ENCODE results near the gene ZBTB17. TPM values are rescaled to one million over a fixed set of nuclear protein-coding genes. Genes with fewer than 3 reads are reported as not detected.

Gene ZBTB17
- total RNA-seq, 1 experiment from 2014 or later, result 32.0 TPM

DNA sequence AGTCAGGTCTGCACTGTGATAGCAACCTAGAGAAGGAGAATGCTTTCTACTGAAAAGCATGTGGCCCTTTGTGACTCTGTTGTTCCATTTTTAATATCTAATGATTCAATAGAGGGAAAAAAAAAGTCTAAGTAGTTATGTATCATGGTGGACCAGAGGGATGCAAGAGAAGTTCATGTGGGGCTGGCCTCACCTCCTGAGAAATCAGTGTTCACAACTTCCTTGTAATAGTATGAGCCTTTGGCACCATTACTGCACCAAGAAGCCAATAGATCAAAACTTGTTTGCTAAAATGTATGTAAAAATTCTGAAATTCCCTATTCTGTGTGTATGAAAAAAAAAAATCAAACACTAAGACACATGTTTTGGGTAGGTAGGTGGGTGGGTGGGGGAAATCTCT lies 5.0 kb downstream of the ZBTB17 start (continued):
- TF ChIP-seq, protein P1, sequence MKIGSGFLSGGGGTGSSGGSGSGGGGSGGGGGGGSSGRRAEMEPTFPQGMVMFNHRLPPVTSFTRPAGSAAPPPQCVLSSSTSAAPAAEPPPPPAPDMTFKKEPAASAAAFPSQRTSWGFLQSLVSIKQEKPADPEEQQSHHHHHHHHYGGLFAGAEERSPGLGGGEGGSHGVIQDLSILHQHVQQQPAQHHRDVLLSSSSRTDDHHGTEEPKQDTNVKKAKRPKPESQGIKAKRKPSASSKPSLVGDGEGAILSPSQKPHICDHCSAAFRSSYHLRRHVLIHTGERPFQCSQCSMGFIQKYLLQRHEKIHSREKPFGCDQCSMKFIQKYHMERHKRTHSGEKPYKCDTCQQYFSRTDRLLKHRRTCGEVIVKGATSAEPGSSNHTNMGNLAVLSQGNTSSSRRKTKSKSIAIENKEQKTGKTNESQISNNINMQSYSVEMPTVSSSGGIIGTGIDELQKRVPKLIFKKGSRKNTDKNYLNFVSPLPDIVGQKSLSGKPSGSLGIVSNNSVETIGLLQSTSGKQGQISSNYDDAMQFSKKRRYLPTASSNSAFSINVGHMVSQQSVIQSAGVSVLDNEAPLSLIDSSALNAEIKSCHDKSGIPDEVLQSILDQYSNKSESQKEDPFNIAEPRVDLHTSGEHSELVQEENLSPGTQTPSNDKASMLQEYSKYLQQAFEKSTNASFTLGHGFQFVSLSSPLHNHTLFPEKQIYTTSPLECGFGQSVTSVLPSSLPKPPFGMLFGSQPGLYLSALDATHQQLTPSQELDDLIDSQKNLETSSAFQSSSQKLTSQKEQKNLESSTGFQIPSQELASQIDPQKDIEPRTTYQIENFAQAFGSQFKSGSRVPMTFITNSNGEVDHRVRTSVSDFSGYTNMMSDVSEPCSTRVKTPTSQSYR (CRISPR knock-in tag; IDR thresholded peaks at IDR 0.05), result no peak
- TF ChIP-seq SMAD4 (CRISPR knock-in tag; IDR thresholded peaks at IDR 0.05) (no peak), ZNF263 (CRISPR knock-in tag; IDR thresholded peaks at IDR 0.05; ENCODE audit: low read depth) (no peak)
- TF ChIP-seq, protein P2, sequence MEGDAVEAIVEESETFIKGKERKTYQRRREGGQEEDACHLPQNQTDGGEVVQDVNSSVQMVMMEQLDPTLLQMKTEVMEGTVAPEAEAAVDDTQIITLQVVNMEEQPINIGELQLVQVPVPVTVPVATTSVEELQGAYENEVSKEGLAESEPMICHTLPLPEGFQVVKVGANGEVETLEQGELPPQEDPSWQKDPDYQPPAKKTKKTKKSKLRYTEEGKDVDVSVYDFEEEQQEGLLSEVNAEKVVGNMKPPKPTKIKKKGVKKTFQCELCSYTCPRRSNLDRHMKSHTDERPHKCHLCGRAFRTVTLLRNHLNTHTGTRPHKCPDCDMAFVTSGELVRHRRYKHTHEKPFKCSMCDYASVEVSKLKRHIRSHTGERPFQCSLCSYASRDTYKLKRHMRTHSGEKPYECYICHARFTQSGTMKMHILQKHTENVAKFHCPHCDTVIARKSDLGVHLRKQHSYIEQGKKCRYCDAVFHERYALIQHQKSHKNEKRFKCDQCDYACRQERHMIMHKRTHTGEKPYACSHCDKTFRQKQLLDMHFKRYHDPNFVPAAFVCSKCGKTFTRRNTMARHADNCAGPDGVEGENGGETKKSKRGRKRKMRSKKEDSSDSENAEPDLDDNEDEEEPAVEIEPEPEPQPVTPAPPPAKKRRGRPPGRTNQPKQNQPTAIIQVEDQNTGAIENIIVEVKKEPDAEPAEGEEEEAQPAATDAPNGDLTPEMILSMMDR (IDR thresholded peaks at IDR 0.05), result no peak

DNA sequence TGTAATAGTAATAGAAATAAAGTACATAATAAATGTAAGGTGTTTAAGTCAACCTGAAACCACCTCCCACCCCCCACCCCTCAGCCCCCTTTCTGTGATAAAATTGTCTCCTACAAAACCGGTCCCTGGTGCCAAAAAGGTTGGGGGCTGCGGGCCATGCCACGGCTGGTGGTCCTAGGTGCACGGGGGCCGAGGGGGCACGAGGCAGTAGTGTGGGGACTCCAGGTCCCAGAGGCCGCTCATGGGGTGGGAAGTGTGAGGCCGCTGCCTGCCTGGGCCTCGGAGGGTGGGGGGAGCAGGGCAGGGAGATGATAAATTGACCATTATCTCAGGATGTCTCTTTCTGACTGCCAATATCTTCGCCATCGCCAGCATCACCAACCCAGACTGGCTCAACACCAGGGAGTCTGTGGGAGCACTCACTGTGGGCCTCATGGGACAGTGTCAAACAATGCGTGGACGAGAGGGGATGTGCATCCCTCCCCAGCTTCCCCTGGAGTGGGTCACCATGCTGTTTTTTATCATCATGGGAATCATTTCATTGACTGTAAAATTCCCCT lies 6.5 kb downstream of the ZBTB17 start:
- H3K4me1 Mint-ChIP-seq, result no peaks in the 10 kb centered on the region
- H3K9me3 Mint-ChIP-seq, result peaks cover 12% of the 10 kb centered on the region
- ATAC-seq (no peak), DNase-seq (ENCODE audit: low spot score) (no peak)
- CTCF ChIA-PET, result no interaction called here
- H3K4me3 Mint-ChIP-seq, result no peak overlapping the region
- TF ChIP-seq TP53 (CRISPR knock-in tag; IDR thresholded peaks at IDR 0.05) (no peak), ZNF263 (CRISPR knock-in tag; IDR thresholded peaks at IDR 0.05; ENCODE audit: low read depth) (no peak), NR2C2 (CRISPR knock-in tag; IDR thresholded peaks at IDR 0.05) (no peak), ZNF671 (CRISPR knock-in tag; IDR thresholded peaks at IDR 0.05) (no peak), ZNF423 (CRISPR knock-in tag; IDR thresholded peaks at IDR 0.05) (no peak), TEAD4 (CRISPR knock-in tag; IDR thresholded peaks at IDR 0.05) (no peak)
- TF ChIP-seq, protein P3, sequence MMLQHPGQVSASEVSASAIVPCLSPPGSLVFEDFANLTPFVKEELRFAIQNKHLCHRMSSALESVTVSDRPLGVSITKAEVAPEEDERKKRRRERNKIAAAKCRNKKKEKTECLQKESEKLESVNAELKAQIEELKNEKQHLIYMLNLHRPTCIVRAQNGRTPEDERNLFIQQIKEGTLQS (CRISPR knock-in tag; conservative IDR thresholded peaks at IDR 0.05), result no peak
- TF ChIP-seq, protein P2 (IDR thresholded peaks at IDR 0.05), result no peak
- H3K27ac Mint-ChIP-seq, result no peak overlapping the region
- H3K27me3 Mint-ChIP-seq (ENCODE audit: low read depth), result no peaks in the 10 kb centered on the region
- peaks cover 41% of the 10 kb centered on the region for H3K36me3 Mint-ChIP-seq
- POLR2A ChIA-PET, result no interaction called here

DNA sequence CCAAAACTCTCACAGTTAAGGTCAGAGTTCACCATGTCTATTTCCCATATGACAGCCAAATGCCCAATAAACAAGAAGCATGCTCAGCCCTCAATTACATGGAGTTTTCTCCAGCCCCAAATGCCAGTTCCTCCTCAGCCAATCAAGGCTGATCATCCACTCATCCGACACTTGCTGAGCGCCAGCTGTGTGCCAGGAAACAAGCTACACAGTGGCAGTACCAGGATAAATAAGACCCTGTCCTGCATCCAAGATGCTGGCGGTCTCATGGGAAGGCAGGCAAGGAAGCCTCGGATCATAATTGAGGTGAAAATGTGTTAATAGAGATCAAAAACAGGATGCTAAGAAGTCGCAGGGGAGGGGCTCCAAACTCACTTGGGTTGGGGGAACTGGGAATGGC lies 7.7 kb downstream of the ZBTB17 start:
- DNase-seq (ENCODE audit: low spot score) (no peak), ATAC-seq (no peak)
- Mint-ChIP-seq H3K9me3 (peaks cover 12% of the 10 kb centered on the region), H3K36me3 (peaks cover 41% of the 10 kb centered on the region), H3K4me1 (no peaks in the 10 kb centered on the region), H3K27me3 (ENCODE audit: low read depth) (no peaks in the 10 kb centered on the region), H3K4me3 (no peak overlapping the region), H3K27ac (no peak overlapping the region)
- ChIA-PET CTCF (interaction anchor here (0.7 kb wide), 1 partner anchor 152 kb away, joined by 4 read pairs; no protein-coding TSS in a partner anchor), POLR2A (no interaction called here)
- TF ChIP-seq, protein P4, sequence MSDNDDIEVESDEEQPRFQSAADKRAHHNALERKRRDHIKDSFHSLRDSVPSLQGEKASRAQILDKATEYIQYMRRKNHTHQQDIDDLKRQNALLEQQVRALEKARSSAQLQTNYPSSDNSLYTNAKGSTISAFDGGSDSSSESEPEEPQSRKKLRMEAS (CRISPR knock-in tag; IDR thresholded peaks at IDR 0.05), result no peak
- TF ChIP-seq, protein P3 (CRISPR knock-in tag; conservative IDR thresholded peaks at IDR 0.05), result no peak
- TF ChIP-seq, protein P5, sequence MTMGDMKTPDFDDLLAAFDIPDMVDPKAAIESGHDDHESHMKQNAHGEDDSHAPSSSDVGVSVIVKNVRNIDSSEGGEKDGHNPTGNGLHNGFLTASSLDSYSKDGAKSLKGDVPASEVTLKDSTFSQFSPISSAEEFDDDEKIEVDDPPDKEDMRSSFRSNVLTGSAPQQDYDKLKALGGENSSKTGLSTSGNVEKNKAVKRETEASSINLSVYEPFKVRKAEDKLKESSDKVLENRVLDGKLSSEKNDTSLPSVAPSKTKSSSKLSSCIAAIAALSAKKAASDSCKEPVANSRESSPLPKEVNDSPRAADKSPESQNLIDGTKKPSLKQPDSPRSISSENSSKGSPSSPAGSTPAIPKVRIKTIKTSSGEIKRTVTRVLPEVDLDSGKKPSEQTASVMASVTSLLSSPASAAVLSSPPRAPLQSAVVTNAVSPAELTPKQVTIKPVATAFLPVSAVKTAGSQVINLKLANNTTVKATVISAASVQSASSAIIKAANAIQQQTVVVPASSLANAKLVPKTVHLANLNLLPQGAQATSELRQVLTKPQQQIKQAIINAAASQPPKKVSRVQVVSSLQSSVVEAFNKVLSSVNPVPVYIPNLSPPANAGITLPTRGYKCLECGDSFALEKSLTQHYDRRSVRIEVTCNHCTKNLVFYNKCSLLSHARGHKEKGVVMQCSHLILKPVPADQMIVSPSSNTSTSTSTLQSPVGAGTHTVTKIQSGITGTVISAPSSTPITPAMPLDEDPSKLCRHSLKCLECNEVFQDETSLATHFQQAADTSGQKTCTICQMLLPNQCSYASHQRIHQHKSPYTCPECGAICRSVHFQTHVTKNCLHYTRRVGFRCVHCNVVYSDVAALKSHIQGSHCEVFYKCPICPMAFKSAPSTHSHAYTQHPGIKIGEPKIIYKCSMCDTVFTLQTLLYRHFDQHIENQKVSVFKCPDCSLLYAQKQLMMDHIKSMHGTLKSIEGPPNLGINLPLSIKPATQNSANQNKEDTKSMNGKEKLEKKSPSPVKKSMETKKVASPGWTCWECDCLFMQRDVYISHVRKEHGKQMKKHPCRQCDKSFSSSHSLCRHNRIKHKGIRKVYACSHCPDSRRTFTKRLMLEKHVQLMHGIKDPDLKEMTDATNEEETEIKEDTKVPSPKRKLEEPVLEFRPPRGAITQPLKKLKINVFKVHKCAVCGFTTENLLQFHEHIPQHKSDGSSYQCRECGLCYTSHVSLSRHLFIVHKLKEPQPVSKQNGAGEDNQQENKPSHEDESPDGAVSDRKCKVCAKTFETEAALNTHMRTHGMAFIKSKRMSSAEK (CRISPR knock-in tag; IDR thresholded peaks at IDR 0.05; ENCODE audit: borderline replicate concordance), result no peak
- TF ChIP-seq JUN (CRISPR knock-in tag; IDR thresholded peaks at IDR 0.05), result no peak
- TF ChIP-seq OVOL2 (CRISPR knock-in tag; IDR thresholded peaks at IDR 0.05; ENCODE audit: borderline replicate concordance), result no peak
- no peak for TF ChIP-seq NFYB (CRISPR knock-in tag; conservative IDR thresholded peaks at IDR 0.05; ENCODE audit: low read depth)
- TF ChIP-seq, protein P6, sequence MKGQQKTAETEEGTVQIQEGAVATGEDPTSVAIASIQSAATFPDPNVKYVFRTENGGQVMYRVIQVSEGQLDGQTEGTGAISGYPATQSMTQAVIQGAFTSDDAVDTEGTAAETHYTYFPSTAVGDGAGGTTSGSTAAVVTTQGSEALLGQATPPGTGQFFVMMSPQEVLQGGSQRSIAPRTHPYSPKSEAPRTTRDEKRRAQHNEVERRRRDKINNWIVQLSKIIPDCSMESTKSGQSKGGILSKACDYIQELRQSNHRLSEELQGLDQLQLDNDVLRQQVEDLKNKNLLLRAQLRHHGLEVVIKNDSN (CRISPR knock-in tag; IDR thresholded peaks at IDR 0.05), result no peak
- TF ChIP-seq, protein P7, sequence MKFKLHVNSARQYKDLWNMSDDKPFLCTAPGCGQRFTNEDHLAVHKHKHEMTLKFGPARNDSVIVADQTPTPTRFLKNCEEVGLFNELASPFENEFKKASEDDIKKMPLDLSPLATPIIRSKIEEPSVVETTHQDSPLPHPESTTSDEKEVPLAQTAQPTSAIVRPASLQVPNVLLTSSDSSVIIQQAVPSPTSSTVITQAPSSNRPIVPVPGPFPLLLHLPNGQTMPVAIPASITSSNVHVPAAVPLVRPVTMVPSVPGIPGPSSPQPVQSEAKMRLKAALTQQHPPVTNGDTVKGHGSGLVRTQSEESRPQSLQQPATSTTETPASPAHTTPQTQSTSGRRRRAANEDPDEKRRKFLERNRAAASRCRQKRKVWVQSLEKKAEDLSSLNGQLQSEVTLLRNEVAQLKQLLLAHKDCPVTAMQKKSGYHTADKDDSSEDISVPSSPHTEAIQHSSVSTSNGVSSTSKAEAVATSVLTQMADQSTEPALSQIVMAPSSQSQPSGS (CRISPR knock-in tag; IDR thresholded peaks at IDR 0.05; ENCODE audit: borderline replicate concordance, low read depth), result no peak
- no peak for TF ChIP-seq TEAD1 (CRISPR knock-in tag; IDR thresholded peaks at IDR 0.05)

Data from WTC11 (cell line).